ENCODE data around the gene NFIA.
A peak's percentile ranks its signal among the peaks of the same experiment; 100 is the strongest.

Gene NFIA

DNA sequence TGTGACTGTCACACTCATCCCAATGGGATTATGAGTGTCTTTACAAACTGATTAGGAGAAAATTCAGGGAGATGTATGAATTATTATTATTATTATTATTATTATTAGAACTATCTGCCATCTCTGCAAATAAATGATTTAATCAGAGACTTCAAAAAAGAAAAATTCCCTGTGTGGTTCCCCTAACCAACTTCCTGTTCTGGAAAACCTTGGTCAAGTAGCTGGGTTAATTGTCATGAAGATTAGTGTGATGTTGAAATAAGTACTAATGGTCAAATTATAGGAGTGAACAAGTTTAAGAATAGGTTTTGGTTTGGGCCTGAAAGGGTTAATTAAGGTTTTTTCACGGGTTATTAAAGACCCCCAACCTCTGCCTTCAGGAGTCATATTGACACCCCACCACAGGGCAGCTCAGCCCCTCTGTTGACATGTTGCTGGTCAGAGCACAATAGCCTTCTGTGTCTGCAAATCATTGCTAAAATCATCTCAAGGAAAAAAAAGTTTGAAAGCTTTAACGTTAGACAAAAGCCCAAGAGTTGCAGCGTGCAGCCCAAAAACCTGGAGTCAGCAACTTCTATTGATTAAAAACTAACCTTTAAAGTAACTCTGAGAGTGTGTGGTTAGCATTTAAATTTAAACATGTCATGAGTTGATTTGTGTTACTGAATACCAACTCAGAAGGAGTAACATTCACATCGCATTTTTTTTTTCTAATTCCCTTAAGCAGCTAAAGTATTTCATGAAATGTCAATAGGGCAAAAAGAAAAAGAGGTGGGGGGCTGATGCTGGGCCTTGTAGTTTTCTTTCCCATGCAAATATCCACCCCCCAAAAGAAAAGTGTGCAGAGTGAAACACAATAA, 370.0 kb downstream of the NFIA start:
- Histone ChIP-seq H3K27ac (ENCODE audit: low read depth, low read length) (peak overlapping the region; percentile 91), H3K4me3 (ENCODE audit: low read depth in 1 of 5, low read length in 5 of 5) (no peak overlapping the region), H3K36me3 (ENCODE audit: control insufficient read depth in 5 of 5, insufficient read depth in 5 of 5, low read length in 5 of 5) (peaks cover 5 to 14% (median 6%) of the 10 kb centered on the region in 5 donors), H3K9ac (ENCODE audit: low read length in 5 of 5) (peak overlapping the region in 2 of 5 donors; percentile 36 to 41), H3K4me1 (ENCODE audit: control insufficient read depth in 5 of 5, insufficient read depth in 5 of 5, low read length in 5 of 5) (peaks cover 23 to 74% (median 67%) of the 10 kb centered on the region in 5 donors), H3K27me3 (ENCODE audit: control insufficient read depth in 5 of 5, insufficient read depth in 4 of 5, low read length in 5 of 5) (no peaks in the 10 kb centered on the region), H3K9me3 (ENCODE audit: control insufficient read depth in 5 of 5, low read length in 5 of 5) (no peaks in the 10 kb centered on the region)

DNA sequence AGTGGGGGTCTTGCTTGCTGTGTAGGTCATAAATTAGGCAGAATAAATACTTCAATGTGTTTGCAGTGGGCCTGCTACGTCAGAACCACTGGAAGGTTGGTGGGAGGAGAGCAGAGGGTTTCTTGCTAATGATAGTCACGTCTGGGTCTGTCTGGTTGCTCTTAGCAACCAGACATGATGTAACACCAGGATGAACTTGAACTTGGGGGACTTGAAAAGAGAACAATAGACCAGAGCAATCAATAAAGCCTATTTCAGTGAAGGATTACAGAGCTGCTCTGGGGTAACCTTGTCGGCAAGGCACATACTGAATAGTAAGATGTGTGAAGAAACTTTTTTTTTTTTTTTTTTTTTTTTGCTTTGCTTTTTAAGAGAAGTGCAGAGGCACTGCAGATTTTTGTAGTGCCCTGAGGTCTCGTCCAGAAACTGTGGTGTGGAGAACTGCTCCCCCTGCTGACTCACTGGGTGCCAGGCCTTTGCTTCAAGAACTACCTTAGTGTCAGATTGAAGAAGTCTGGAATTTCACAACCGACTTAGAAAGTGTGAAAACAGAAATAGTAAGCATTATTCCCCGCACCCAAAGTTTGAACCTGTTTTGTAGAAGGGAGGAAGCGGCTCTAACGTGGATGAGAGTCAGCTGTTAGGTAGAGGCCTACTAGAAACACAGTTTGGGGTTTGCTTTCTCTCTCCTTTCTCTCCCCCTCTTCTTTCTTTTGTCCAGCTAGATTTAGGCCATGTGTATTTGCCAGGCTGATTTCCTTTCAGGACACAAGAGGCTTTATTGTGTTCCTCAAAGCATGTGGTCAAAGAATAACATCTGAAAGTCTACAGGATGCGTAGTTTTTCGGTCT, 371.0 kb downstream of the NFIA start:
- peaks cover 23 to 65% (median 58%) of the 10 kb centered on the region in 5 donors for H3K4me1 ChIP-seq (ENCODE audit: control insufficient read depth in 5 of 5, insufficient read depth in 5 of 5, low read length in 5 of 5)
- no peaks in the 10 kb centered on the region for H3K9me3 ChIP-seq (ENCODE audit: control insufficient read depth in 5 of 5, low read length in 5 of 5)
- peaks cover 5 to 14% (median 6%) of the 10 kb centered on the region in 5 donors for H3K36me3 ChIP-seq (ENCODE audit: control insufficient read depth in 5 of 5, insufficient read depth in 5 of 5, low read length in 5 of 5)
- H3K27me3 ChIP-seq (ENCODE audit: control insufficient read depth in 5 of 5, insufficient read depth in 4 of 5, low read length in 5 of 5), result no peaks in the 10 kb centered on the region
- H3K9ac ChIP-seq (ENCODE audit: low read length in 5 of 5), result peak overlapping the region in 4 of 5 donors; percentile 43 to 69 (median 58)
- no peak overlapping the region for H3K4me3 ChIP-seq (ENCODE audit: low read depth in 1 of 5, low read length in 5 of 5)
- peak overlapping the region; percentile 91 for H3K27ac ChIP-seq (ENCODE audit: low read depth, low read length)

DNA sequence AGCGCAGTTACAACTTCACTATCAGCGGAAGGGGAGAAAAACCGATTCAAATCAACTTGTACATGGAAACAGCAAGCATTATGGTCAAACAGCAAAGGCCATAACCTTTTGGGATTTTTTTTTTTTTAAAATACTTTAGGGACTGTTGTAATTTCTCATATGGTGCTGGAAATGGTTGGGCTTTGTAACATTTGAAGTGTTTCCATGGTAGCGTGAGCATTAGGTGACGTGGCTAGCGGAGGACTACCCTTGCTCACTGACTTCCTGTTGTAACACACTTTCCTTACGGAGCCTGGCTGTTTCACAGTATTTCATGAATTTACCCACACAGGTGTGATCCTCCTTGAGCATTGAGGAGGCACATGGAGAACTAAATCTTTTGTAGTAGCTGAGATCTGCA, 373.0 kb downstream of the NFIA start:
- H3K27me3 ChIP-seq (ENCODE audit: control insufficient read depth in 5 of 5, insufficient read depth in 4 of 5, low read length in 5 of 5), result no peaks in the 10 kb centered on the region
- no peak overlapping the region for H3K9ac ChIP-seq (ENCODE audit: low read length in 5 of 5)
- peak overlapping the region; percentile 91 for H3K27ac ChIP-seq (ENCODE audit: low read depth, low read length)
- H3K4me1 ChIP-seq (ENCODE audit: control insufficient read depth in 5 of 5, insufficient read depth in 5 of 5, low read length in 5 of 5), result peaks cover 15 to 44% (median 38%) of the 10 kb centered on the region in 5 donors
- peaks cover 5 to 20% (median 7%) of the 10 kb centered on the region in 5 donors for H3K36me3 ChIP-seq (ENCODE audit: control insufficient read depth in 5 of 5, insufficient read depth in 5 of 5, low read length in 5 of 5)
- no peak overlapping the region for H3K4me3 ChIP-seq (ENCODE audit: low read depth in 1 of 5, low read length in 5 of 5)
- H3K9me3 ChIP-seq (ENCODE audit: control insufficient read depth in 5 of 5, low read length in 5 of 5), result no peaks in the 10 kb centered on the region

- Histone ChIP-seq H3K9ac (ENCODE audit: low read length in 5 of 5) (no peak overlapping the region), H3K27ac (ENCODE audit: low read depth, low read length) (no peak overlapping the region), H3K9me3 (ENCODE audit: control insufficient read depth in 5 of 5, low read length in 5 of 5) (no peaks in the 10 kb centered on the region), H3K27me3 (ENCODE audit: control insufficient read depth in 5 of 5, insufficient read depth in 4 of 5, low read length in 5 of 5) (no peaks in the 10 kb centered on the region), H3K36me3 (ENCODE audit: control insufficient read depth in 5 of 5, insufficient read depth in 5 of 5, low read length in 5 of 5) (peaks cover 5 to 30% (median 11%) of the 10 kb centered on the region in 5 donors), H3K4me3 (ENCODE audit: low read depth in 1 of 5, low read length in 5 of 5) (no peak overlapping the region), H3K4me1 (ENCODE audit: control insufficient read depth in 5 of 5, insufficient read depth in 5 of 5, low read length in 5 of 5) (peaks cover 7 to 23% (median 17%) of the 10 kb centered on the region in 5 donors)
Measured at GRCh38 chr1:61457526-61458040, 375.2 kb downstream of the NFIA start.

DNA sequence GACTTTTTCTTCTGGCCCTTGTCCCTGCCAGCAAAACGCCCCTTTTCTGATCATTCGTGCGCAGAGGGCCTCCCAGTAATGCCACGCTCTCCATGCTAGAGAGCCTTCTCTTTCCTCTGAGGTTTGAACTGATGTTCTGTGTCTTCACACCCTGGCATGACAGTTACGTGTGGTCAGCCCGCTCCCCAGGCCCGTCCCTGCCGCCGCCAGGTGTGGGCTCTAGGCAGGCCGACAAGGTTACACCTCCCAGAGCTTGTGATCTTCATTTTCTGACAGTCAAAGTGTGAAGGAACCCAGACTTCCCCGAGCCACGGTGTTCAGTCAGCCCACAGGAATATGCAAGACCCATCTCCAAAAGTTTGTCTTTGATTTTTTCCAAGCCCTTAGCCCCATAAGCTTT, 377.0 kb downstream of the NFIA start:
- no peak overlapping the region for H3K4me3 ChIP-seq (ENCODE audit: low read depth in 1 of 5, low read length in 5 of 5)
- H3K4me1 ChIP-seq (ENCODE audit: control insufficient read depth in 5 of 5, insufficient read depth in 5 of 5, low read length in 5 of 5), result peaks cover 0 to 6% (median under 1%) of the 10 kb centered on the region in 5 donors
- no peak overlapping the region for H3K27ac ChIP-seq (ENCODE audit: low read depth, low read length)
- H3K36me3 ChIP-seq (ENCODE audit: control insufficient read depth in 5 of 5, insufficient read depth in 5 of 5, low read length in 5 of 5), result peaks cover 8 to 30% (median 12%) of the 10 kb centered on the region in 5 donors
- no peak overlapping the region for H3K9ac ChIP-seq (ENCODE audit: low read length in 5 of 5)
- no peaks in the 10 kb centered on the region for H3K9me3 ChIP-seq (ENCODE audit: control insufficient read depth in 5 of 5, low read length in 5 of 5)
- no peaks in the 10 kb centered on the region for H3K27me3 ChIP-seq (ENCODE audit: control insufficient read depth in 5 of 5, insufficient read depth in 4 of 5, low read length in 5 of 5)

DNA sequence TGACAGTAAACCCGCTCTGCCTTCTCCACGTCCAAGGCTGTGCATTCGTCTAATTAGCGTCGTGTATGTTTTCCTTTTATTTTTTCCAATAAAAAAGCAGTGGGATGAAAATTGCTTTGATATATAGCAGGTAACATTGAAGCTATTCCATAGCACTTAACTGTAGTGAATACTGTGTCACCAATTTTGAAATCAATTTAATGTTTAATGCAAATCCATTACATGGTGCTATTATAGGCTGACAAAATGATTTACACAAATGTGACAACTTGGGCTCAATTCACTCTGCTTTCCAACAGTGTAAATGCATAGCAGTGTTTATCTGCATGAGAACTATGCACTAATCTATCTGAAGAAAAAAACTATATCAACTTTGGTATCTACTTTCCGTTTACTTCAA, 377.8 kb downstream of the NFIA start:
- no peaks in the 10 kb centered on the region for H3K4me1 ChIP-seq (ENCODE audit: control insufficient read depth in 5 of 5, insufficient read depth in 5 of 5, low read length in 5 of 5)
- no peak overlapping the region for H3K4me3 ChIP-seq (ENCODE audit: low read depth in 1 of 5, low read length in 5 of 5)
- H3K27me3 ChIP-seq (ENCODE audit: control insufficient read depth in 5 of 5, insufficient read depth in 4 of 5, low read length in 5 of 5), result no peaks in the 10 kb centered on the region
- no peaks in the 10 kb centered on the region for H3K9me3 ChIP-seq (ENCODE audit: control insufficient read depth in 5 of 5, low read length in 5 of 5)
- H3K36me3 ChIP-seq (ENCODE audit: control insufficient read depth in 5 of 5, insufficient read depth in 5 of 5, low read length in 5 of 5), result peaks cover 8 to 27% (median 12%) of the 10 kb centered on the region in 5 donors
- no peak overlapping the region for H3K27ac ChIP-seq (ENCODE audit: low read depth, low read length)
- no peak overlapping the region for H3K9ac ChIP-seq (ENCODE audit: low read length in 5 of 5)

GRCh38 chr1:61461406-61462384, 379.3 kb downstream of the NFIA start:
- no peaks in the 10 kb centered on the region for H3K27me3 ChIP-seq (ENCODE audit: control insufficient read depth in 5 of 5, insufficient read depth in 4 of 5, low read length in 5 of 5)
- no peaks in the 10 kb centered on the region for H3K9me3 ChIP-seq (ENCODE audit: control insufficient read depth in 5 of 5, low read length in 5 of 5)
- no peaks in the 10 kb centered on the region for H3K4me1 ChIP-seq (ENCODE audit: control insufficient read depth in 5 of 5, insufficient read depth in 5 of 5, low read length in 5 of 5)
- peaks cover 3 to 16% (median 6%) of the 10 kb centered on the region in 5 donors for H3K36me3 ChIP-seq (ENCODE audit: control insufficient read depth in 5 of 5, insufficient read depth in 5 of 5, low read length in 5 of 5)
- no peak overlapping the region for H3K9ac ChIP-seq (ENCODE audit: low read length in 5 of 5)
- H3K4me3 ChIP-seq (ENCODE audit: low read depth in 1 of 5, low read length in 5 of 5), result no peak overlapping the region
- no peak overlapping the region for H3K27ac ChIP-seq (ENCODE audit: low read depth, low read length)

- Histone ChIP-seq H3K4me3 (ENCODE audit: low read depth in 1 of 5, low read length in 5 of 5) (no peak overlapping the region), H3K9ac (ENCODE audit: low read length in 5 of 5) (no peak overlapping the region), H3K27ac (ENCODE audit: low read depth, low read length) (no peak overlapping the region), H3K27me3 (ENCODE audit: control insufficient read depth in 5 of 5, insufficient read depth in 4 of 5, low read length in 5 of 5) (no peaks in the 10 kb centered on the region), H3K4me1 (ENCODE audit: control insufficient read depth in 5 of 5, insufficient read depth in 5 of 5, low read length in 5 of 5) (no peaks in the 10 kb centered on the region), H3K9me3 (ENCODE audit: control insufficient read depth in 5 of 5, low read length in 5 of 5) (no peaks in the 10 kb centered on the region), H3K36me3 (ENCODE audit: control insufficient read depth in 5 of 5, insufficient read depth in 5 of 5, low read length in 5 of 5) (peaks cover 3 to 16% (median 6%) of the 10 kb centered on the region in 5 donors)
Measured at GRCh38 chr1:61462628-61463027, 380.3 kb downstream of the NFIA start.

DNA sequence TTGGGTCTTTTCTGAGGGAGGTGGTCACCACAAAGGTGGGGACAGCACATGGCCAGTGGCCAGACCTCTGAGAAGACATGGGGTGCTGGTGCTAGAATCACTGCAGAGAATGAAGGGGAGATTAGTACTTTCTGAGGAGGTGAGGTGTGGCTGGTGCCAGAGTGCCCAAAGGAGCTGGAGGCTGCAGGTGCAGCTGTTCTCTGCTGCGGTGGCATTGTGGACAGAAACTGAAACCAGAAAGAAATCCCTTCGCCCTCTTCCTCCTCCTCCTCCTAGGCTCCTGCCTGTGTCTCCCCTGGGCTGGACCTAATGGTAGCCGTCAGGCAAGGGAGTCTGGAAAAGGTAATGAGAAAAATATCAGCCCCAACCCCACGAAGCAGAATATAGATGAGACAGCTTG, 380.9 kb downstream of the NFIA start:
- Histone ChIP-seq H3K9ac (ENCODE audit: low read length in 5 of 5) (no peak overlapping the region), H3K27ac (ENCODE audit: low read depth, low read length) (no peak overlapping the region), H3K4me3 (ENCODE audit: low read depth in 1 of 5, low read length in 5 of 5) (no peak overlapping the region), H3K4me1 (ENCODE audit: control insufficient read depth in 5 of 5, insufficient read depth in 5 of 5, low read length in 5 of 5) (no peaks in the 10 kb centered on the region), H3K27me3 (ENCODE audit: control insufficient read depth in 5 of 5, insufficient read depth in 4 of 5, low read length in 5 of 5) (no peaks in the 10 kb centered on the region), H3K9me3 (ENCODE audit: control insufficient read depth in 5 of 5, low read length in 5 of 5) (no peaks in the 10 kb centered on the region), H3K36me3 (ENCODE audit: control insufficient read depth in 5 of 5, insufficient read depth in 5 of 5, low read length in 5 of 5) (peaks cover 3 to 16% (median 6%) of the 10 kb centered on the region in 5 donors)
